Mammary epithelial cell (primary cell): Measurements from ENCODE around the gene HMG20A.
A peak's percentile ranks its signal among the peaks of the same experiment; 100 is the strongest.

Source experiments
- CTCF ChIP-seq, 2 donors: IDR thresholded peaks in 1 of 2; conservative IDR thresholded peaks in 1 of 2; 2 replicates each; pipeline ENCODE4 v1.5.1; 2011 to 2012; ENCODE audit warnings: inconsistent platforms in 2 of 2, low read length in 2 of 2, mild to moderate bottlenecking in 2 of 2, control low read depth in 1 of 2, low read depth in 1 of 2; ENCODE audit not compliant: insufficient read depth in 1 of 2; ENCODE audit errors: extremely low read depth in 1 of 2
- EZH2 ChIP-seq: IDR thresholded peaks from 2 replicates; pipeline ENCODE4 v1.6.1; 2012; ENCODE audit warnings: low read length, inconsistent platforms, borderline replicate concordance

GRCh38 chr15:77418966-77419835, 1.5 kb upstream of the HMG20A start:
- TF ChIP-seq CTCF (conservative IDR thresholded peaks at IDR 0.05 in 1 of 2, IDR thresholded peaks at IDR 0.05 in 1 of 2; ENCODE audit: extremely low read depth in 1 of 2, insufficient read depth in 1 of 2, low read depth in 1 of 2, low read length in 2 of 2) (peak in 1 of 2 donors; percentile 29), EZH2 (no peak)
